Testis (tissue), 3 donors: Measurements from ENCODE around the gene AGAP1. TPM values are rescaled to one million over a fixed set of nuclear protein-coding genes. Genes with fewer than 3 reads are reported as not detected.

ENCODE experiments used
- DNase-seq: peaks from one replicate; pipeline ENCODE4 v3.0.0-alpha.2; 2019
- H3K27ac ChIP-seq, 2 donors: fragments of 200-600 bp; sonication (generic); one replicate each; pipeline ENCODE4 v1.5.1; 2019
- H3K27me3 ChIP-seq: fragments of 200-600 bp; sonication (generic); one replicate; pipeline ENCODE4 v1.5.1; 2019
- H3K36me3 ChIP-seq: fragments of 200-600 bp; sonication (generic); one replicate; pipeline ENCODE4 v1.5.1; 2017; ENCODE audit warnings: low read depth; ENCODE audit errors: missing control alignments
- H3K4me1 ChIP-seq: fragments of 200-600 bp; sonication (generic); one replicate; pipeline ENCODE4 v1.5.1; 2019
- H3K4me3 ChIP-seq, 2 donors: fragments of 200-600 bp; sonication (generic); one replicate each; pipeline ENCODE4 v1.5.1; 2017 to 2019
- H3K9me3 ChIP-seq: fragments of 200-600 bp; sonication (generic); one replicate; pipeline ENCODE4 v1.5.1; 2017
- POLR2A ChIP-seq: fragments of 450-650 bp; IDR thresholded peaks from one replicate; pipeline ENCODE4 v1.6.1; 2017; ENCODE audit warnings: antibody characterized with exemption, mild to moderate bottlenecking, moderate library complexity
- WGBS, 2 donors: methylation state at CpG; one replicate each; pipeline ENCODE4 v1.1.5; 2018; 5-methylcytosine and 5-hydroxymethylcytosine counted together
- intact Hi-C: fragments of 100-400 bp; cut with DNase I; formaldehyde crosslinking; loops from one replicate; pipeline ENCODE4 v1.15.1; 2023; ENCODE audit warnings: low total_unique reads
- polyA plus RNA-seq: library from polyadenylated mRNA; stranded (reverse); fragments of 350-450 nt; fragmentation: Illumina TruSeq; extraction: RNeasy Lipid Tissue Mini Kit (QIAGEN cat#74804); gene quantifications from one replicate; pipeline ENCODE4 v1.2.3, GENCODE V29; 2014; ENCODE audit warnings: low read depth, low replicate concordance; ENCODE audit not compliant: insufficient read depth
- total RNA-seq, 2 donors: library from RNA; depleted of rRNA; stranded (reverse); fragments of >200 nt; gene quantifications; one replicate each; pipeline ENCODE4 v1.2.3, GENCODE V29; 2016
- TF ChIP-seq, protein P1 (sequence below), 3 experiments: fragments of 450-650 bp in 2 of 3; fragments of 200-600 bp in 1 of 3; sonication (generic) in 1 of 3; IDR thresholded peaks; one replicate each; pipeline ENCODE4 v1.5.1; 2016 to 2019; ENCODE audit warnings: antibody characterized with exemption in 3 of 3, mild to moderate bottlenecking in 2 of 3, moderate library complexity in 1 of 3

The AGAP1 gene
- total and polyA plus RNA-seq, 3 donors from 2014 or later: 21.4 to 45.5 (median 40.7) TPM

- intact Hi-C loops: no loop called here
- H3K36me3 ChIP-seq: no peaks in the 10 kb centered on the region
- no peak for DNase-seq
- H3K4me1 ChIP-seq: no peaks in the 10 kb centered on the region
- no peaks in the 10 kb centered on the region for H3K27me3 ChIP-seq
- H3K4me3 ChIP-seq: no peak overlapping the region
- TF ChIP-seq POLR2A: no peak
- TF ChIP-seq, protein P1, sequence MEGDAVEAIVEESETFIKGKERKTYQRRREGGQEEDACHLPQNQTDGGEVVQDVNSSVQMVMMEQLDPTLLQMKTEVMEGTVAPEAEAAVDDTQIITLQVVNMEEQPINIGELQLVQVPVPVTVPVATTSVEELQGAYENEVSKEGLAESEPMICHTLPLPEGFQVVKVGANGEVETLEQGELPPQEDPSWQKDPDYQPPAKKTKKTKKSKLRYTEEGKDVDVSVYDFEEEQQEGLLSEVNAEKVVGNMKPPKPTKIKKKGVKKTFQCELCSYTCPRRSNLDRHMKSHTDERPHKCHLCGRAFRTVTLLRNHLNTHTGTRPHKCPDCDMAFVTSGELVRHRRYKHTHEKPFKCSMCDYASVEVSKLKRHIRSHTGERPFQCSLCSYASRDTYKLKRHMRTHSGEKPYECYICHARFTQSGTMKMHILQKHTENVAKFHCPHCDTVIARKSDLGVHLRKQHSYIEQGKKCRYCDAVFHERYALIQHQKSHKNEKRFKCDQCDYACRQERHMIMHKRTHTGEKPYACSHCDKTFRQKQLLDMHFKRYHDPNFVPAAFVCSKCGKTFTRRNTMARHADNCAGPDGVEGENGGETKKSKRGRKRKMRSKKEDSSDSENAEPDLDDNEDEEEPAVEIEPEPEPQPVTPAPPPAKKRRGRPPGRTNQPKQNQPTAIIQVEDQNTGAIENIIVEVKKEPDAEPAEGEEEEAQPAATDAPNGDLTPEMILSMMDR (IDR thresholded peaks at IDR 0.05): no peak
- 88 to 92% methylated on average over 13 of the region's 13 CpGs for WGBS, 2 donors
- no peaks in the 10 kb centered on the region for H3K9me3 ChIP-seq
- H3K27ac ChIP-seq: no peak overlapping the region
Observed at GRCh38 chr2:235841863-235842262, 348.0 kb downstream of the AGAP1 start.

- WGBS, 2 donors: 92 to 98% methylated on average over 13 of the region's 13 CpGs
- no peak overlapping the region for H3K4me3 ChIP-seq
- intact Hi-C loops: no loop called here
- no peak for DNase-seq
- H3K27me3 ChIP-seq: no peaks in the 10 kb centered on the region
- H3K36me3 ChIP-seq: no peaks in the 10 kb centered on the region
- TF ChIP-seq, protein P1 (IDR thresholded peaks at IDR 0.05): no peak
- TF ChIP-seq POLR2A: no peak
- no peaks in the 10 kb centered on the region for H3K4me1 ChIP-seq
- no peaks in the 10 kb centered on the region for H3K9me3 ChIP-seq
- H3K27ac ChIP-seq: no peak overlapping the region
Observed at GRCh38 chr2:235842941-235843340, 349.1 kb downstream of the AGAP1 start.

GRCh38 chr2:235843591-235844395 lies 349.9 kb downstream of the AGAP1 start:
- Histone ChIP-seq H3K27ac (no peak overlapping the region), H3K27me3 (no peaks in the 10 kb centered on the region), H3K36me3 (no peaks in the 10 kb centered on the region), H3K4me1 (no peaks in the 10 kb centered on the region), H3K9me3 (no peaks in the 10 kb centered on the region), H3K4me3 (no peak overlapping the region)
- DNase-seq: no peak
- intact Hi-C loops: no loop called here
- 90% methylated on average over 12 of the region's 12 CpGs for WGBS, 2 donors
- TF ChIP-seq, protein P1 (IDR thresholded peaks at IDR 0.05): no peak
- no peak for TF ChIP-seq POLR2A

DNA sequence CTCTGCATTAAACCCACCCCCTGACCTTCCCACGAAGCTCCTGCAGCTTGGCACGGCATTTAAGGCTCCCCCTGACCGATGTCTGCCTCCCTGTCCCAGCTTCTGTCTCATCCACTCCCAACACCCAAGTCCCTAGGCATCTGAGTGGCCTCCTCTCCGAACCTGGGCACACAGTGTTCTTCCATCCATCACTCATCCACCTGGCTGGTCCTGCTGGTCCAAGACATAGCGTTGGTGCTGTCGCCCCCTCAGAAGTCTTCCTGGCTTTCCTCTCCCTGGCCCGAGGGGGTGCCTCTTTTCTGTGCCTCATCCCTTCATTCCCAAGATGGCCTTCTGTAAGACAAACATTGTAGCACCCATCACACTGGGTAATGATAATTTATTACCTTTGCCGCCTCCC lies 350.7 kb downstream of the AGAP1 start:
- intact Hi-C loops: no loop called here
- TF ChIP-seq POLR2A: no peak
- TF ChIP-seq, protein P1 (IDR thresholded peaks at IDR 0.05): no peak

DNA sequence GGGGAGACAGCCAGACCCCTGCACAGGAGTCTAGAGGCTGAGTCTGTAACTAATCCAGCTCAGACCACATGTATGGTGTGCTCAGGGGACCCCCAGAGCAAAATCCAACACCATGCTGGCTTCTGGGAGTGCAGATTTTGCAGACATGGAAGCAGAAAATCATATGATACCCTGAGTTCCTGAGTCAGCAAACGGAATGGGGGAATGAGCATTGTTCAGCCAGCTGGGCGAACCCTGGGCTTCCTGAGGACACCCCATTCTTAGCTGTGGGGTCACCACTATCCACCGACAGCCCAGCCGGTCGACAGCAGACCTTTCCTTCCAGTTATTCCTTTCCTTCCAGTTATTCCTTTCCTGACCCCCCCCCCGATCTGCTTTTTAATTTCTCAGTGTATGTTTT lies 351.4 kb downstream of the AGAP1 start:
- Histone ChIP-seq H3K27ac (no peak overlapping the region), H3K36me3 (no peaks in the 10 kb centered on the region), H3K4me1 (no peaks in the 10 kb centered on the region), H3K27me3 (no peaks in the 10 kb centered on the region), H3K4me3 (no peak overlapping the region), H3K9me3 (no peaks in the 10 kb centered on the region)
- whole genome bisulfite sequencing, 2 donors: 69 to 91% methylated on average over 6 of the region's 6 CpGs
- TF ChIP-seq POLR2A: no peak
- TF ChIP-seq, protein P1 (IDR thresholded peaks at IDR 0.05): no peak
- DNase-seq: no peak
- intact Hi-C loops: no loop called here

More for the DNA sequence above, 350.7 kb downstream of the AGAP1 start:
- no peaks in the 10 kb centered on the region for H3K36me3 ChIP-seq
- H3K27ac ChIP-seq: no peak overlapping the region
- WGBS, 2 donors: 92 to 95% methylated on average over 8 of the region's 8 CpGs
- no peaks in the 10 kb centered on the region for H3K27me3 ChIP-seq
- no peak for DNase-seq
- no peaks in the 10 kb centered on the region for H3K9me3 ChIP-seq
- no peak overlapping the region for H3K4me3 ChIP-seq
- no peaks in the 10 kb centered on the region for H3K4me1 ChIP-seq
